Duodenal mucosa (tissue), 2 donors: ENCODE measurements around the gene GNAZ.

Experiments
- H3K27ac ChIP-seq: one replicate; pipeline ENCODE4 v1.7.0; 2013; ENCODE audit warnings: low read depth, low read length
- H3K27me3 ChIP-seq, 2 donors: one replicate each; pipeline ENCODE4 v1.7.0; 2013; ENCODE audit warnings: low read length in 2 of 2, control low read depth in 1 of 2; ENCODE audit not compliant: insufficient read depth in 2 of 2, control insufficient read depth in 1 of 2
- H3K36me3 ChIP-seq, 2 donors: one replicate each; pipeline ENCODE4 v1.7.0; 2013; ENCODE audit warnings: low read length in 2 of 2, control low read depth in 1 of 2; ENCODE audit not compliant: insufficient read depth in 2 of 2, control insufficient read depth in 1 of 2
- H3K4me1 ChIP-seq, 2 donors: one replicate each; pipeline ENCODE4 v1.7.0; 2013; ENCODE audit warnings: low read length in 2 of 2, control low read depth in 1 of 2; ENCODE audit not compliant: insufficient read depth in 2 of 2, control insufficient read depth in 1 of 2
- H3K4me3 ChIP-seq, 2 donors: one replicate each; pipeline ENCODE4 v1.7.0; 2013; ENCODE audit warnings: low read length in 2 of 2, low read depth in 1 of 2
- H3K9ac ChIP-seq, 2 donors: one replicate each; pipeline ENCODE4 v1.7.0; 2013; ENCODE audit warnings: low read length in 2 of 2, low read depth in 1 of 2
- H3K9me3 ChIP-seq, 2 donors: one replicate each; pipeline ENCODE4 v1.7.0; 2013; ENCODE audit warnings: low read length in 2 of 2, control low read depth in 1 of 2; ENCODE audit not compliant: control insufficient read depth in 1 of 2

The GNAZ gene

DNA sequence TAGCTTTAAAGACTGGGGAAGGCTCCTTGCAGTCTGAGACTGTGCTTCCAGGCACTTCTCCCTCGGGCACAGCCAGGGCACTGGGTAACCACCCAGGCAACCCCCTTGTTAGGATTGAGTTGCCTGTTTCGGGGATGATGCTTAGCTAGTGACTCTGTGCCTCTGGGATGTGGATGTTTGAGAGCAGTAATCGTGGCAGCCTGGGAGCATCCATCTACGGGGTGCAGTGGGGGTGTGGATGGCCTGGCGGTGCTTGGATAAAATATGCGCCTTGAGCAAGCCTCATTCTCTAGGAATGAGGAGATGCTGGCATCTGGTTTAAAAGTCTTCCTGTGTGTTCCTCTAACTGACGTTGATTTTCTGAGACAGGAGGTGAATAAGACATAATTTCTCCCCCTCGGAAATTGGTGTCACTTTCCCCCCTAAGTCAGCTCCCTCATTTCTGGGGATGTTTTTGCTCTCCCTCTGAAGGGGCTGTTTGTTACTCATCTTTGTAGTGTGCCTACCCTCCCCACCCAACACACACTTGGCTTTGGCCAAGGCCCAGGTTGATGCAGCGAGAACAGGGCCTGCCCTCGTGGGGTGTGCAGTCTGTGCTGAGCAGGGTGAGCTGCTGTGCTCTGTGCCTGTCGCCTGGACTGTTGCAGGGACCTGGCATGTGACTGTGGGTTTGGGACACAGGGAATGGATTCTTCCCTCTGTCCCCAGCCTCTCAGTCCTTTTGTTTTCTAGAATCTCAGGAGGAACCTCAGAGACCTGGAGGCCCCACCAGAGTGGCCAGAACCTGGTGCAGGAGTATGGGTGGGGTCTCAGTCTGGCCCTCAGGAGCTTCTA, 2.0 kb downstream of the GNAZ start:
- Histone ChIP-seq H3K36me3 (no peaks in the 10 kb centered on the region), H3K27ac (no peak overlapping the region), H3K4me1 (peaks cover 4 to 9% of the 10 kb centered on the region in 2 donors), H3K9me3 (no peaks in the 10 kb centered on the region), H3K4me3 (no peak overlapping the region), H3K27me3 (peaks cover 9 to 24% of the 10 kb centered on the region in 2 donors), H3K9ac (no peak overlapping the region)

DNA sequence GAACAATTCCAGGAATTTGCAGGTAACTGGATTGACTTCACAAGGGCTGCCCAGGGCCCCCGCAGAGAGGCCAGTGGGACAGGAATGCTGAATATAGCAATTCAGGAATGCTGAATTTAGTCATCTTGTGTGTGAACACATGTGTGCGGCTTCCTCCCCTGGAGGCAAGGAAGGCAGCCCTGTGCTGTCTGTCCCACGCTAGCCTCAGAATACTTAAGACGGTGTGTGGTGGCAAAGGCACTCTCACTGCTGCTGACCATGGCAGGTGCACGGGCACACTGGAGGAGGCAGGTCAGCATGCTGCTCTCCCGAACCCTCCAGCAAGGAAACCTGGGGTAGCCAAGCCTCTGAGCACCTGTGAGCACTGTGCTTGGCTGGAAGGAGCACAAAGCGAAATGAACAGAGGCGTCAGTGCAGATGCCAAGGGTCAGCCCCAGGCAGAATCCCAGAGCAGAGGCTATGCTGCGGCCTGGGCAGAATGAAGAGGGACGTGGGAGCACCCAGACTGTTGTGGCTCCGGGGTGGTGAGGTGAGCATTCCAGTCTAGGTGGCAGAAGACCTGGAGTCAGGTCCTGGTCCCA, 2.7 kb downstream of the GNAZ start:
- Histone ChIP-seq H3K36me3 (no peaks in the 10 kb centered on the region), H3K4me1 (peaks cover 9 to 11% of the 10 kb centered on the region in 2 donors), H3K9ac (no peak overlapping the region), H3K4me3 (no peak overlapping the region), H3K9me3 (no peaks in the 10 kb centered on the region), H3K27me3 (peaks cover 9 to 24% of the 10 kb centered on the region in 2 donors), H3K27ac (no peak overlapping the region)

DNA sequence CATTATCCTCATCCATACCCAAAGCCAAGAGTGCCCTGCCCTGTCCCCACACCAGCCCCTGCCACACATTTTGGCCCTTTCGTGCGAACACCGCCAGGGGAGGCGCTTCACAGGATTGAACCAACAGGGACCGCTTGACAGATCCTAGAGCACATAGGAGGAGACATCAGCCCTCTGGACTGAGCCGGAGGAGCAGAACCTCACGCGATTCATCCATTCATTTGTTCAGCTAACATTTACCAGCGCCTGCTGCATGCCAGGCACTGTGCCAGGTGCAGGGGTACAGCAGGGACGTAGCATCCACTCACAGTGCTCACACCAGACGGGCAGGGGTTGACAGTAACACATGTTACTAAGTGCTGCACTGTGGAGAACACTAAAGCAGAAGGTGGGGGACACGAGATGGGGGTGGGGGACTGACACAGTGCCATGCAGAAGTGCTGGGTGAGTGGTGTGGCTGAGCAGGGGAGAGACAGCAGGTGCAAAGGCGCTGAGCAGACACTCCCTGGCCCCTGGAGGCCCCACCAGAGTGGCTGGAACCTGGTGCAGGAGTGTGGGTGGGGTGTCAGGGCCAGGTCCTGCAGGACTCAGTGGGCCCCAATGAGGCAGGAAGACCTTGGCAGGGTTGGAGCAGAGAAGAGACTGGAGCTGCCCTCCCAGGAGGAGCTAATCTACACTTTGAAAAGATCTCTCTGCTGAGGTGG, 3.4 kb downstream of the GNAZ start:
- H3K36me3 ChIP-seq: no peaks in the 10 kb centered on the region
- peaks cover 11% of the 10 kb centered on the region in 2 donors for H3K4me1 ChIP-seq
- peaks cover 9 to 18% of the 10 kb centered on the region in 2 donors for H3K27me3 ChIP-seq

DNA sequence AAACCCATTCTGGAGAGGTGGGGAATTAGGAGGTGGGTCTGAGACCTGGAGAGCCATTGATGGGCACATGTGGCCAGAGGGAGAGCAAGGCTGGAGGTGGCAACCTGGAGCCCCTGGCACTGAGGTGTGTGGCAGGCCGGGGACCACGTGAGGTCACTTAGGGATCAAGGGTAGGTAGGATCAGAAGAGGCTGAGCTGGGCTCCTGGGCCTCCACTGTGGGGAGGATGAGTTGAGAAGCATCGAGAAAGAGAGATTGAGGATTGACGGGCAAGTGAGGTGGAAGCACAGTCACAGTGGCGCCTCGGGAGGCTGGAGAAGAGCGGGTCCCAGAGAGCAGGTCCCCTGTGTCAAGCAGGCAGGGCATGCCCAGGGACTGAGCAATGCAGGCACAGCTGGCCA, 4.1 kb downstream of the GNAZ start:
- Histone ChIP-seq H3K27me3 (peaks cover 9 to 14% of the 10 kb centered on the region in 2 donors), H3K9me3 (no peaks in the 10 kb centered on the region), H3K9ac (no peak overlapping the region), H3K36me3 (no peaks in the 10 kb centered on the region), H3K4me1 (peaks cover 9 to 15% of the 10 kb centered on the region in 2 donors), H3K27ac (no peak overlapping the region), H3K4me3 (no peak overlapping the region)

More for the DNA sequence above, 3.4 kb downstream of the GNAZ start:
- Histone ChIP-seq H3K4me3 (no peak overlapping the region), H3K9me3 (no peaks in the 10 kb centered on the region), H3K9ac (no peak overlapping the region), H3K27ac (no peak overlapping the region)

DNA sequence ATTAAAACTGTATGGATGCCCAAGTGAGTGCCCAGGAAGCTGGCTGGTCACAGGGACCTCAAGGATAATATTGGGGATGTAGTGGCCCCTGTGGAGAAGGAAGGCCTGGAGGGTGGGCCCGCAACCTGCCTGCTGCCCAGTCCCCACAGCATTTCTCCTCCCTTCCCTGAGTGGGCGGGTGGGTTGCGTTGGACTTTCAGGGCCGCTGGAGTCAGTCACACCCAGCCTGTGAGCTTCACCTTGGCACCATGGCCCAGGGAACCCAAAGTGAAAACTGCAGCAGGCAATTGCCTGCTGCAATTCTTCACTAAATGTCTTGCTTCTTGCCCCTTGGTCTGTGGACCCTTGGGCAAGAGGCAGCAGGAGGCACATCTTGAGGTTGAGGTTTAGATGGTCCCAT, 4.7 kb downstream of the GNAZ start:
- H3K4me3 ChIP-seq: no peak overlapping the region
- H3K27ac ChIP-seq: no peak overlapping the region
- H3K4me1 ChIP-seq: peaks cover 5 to 15% of the 10 kb centered on the region in 2 donors
- no peak overlapping the region for H3K9ac ChIP-seq
- no peaks in the 10 kb centered on the region for H3K36me3 ChIP-seq
- H3K27me3 ChIP-seq: peaks cover 9 to 14% of the 10 kb centered on the region in 2 donors
- no peaks in the 10 kb centered on the region for H3K9me3 ChIP-seq

DNA sequence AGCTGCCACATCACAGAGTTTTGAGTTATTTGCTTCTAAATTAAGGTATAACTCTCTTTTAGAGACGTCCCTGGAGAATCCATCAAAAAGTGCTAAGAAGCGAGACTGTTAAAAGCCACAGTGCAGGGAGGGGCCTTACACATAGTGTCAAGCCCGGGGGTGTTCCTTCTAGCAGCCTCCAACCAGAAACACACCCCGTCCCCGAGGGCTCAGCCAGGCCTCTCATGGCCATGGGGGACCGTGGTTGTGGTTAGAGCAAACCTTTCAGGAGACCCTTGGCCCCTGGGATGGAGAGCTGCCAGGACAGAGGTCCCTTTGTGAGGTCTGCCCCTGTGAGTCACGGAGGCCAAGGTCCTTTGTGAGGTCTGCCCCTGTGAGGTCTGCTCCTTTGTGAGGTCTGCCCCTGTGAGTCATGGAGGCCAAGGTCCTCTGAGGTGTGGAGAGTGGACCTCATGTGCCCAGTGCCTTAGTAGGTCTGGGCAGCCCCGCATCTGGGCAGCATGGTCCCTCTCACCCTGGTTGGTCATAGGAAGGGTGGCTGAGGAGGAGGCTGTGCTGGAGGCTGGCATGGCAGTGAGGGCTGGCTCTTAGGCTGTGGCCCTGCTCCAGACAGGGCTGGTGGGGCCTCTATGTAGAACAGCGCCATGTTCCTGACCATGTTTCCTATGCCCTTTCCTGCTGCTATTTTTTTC, 5.4 kb downstream of the GNAZ start:
- Histone ChIP-seq H3K9ac (no peak overlapping the region), H3K27me3 (peaks cover 9 to 14% of the 10 kb centered on the region in 2 donors), H3K27ac (no peak overlapping the region), H3K4me3 (no peak overlapping the region), H3K9me3 (no peaks in the 10 kb centered on the region), H3K4me1 (peaks cover 5 to 15% of the 10 kb centered on the region in 2 donors), H3K36me3 (no peaks in the 10 kb centered on the region)

DNA sequence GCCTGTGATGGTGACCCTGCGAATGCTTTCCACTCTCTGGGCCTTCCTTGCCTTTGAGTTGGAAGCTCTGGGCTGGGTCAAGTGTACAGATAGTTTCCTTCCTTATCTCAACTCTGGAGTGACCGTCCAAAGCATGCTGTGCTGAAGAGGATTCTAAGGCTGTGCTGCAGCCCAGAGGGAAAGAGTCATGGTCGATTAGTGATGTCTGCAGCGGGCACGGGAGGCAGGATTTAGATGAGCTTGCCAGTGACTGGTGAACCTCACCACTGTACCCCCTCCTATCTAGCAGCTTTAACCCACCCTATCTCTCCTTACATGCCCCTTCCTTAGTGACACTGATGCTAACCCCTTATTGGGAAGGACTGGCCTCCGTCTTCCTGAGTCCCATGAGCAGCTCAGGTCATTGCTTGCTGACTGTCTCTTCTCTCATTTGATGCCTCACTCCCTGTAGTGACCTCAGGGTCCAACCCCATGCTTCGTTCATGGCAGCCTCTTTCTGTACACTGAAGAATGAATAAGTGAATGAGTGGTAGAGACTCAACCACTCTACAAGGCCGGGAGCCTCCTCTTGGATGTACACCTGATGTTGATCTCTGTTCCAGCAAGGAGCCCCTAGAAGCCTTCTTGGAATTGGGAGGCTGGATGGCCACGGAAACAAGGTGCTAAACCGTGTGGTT, 6.7 kb downstream of the GNAZ start:
- no peaks in the 10 kb centered on the region for H3K9me3 ChIP-seq
- H3K27ac ChIP-seq: no peak overlapping the region
- H3K36me3 ChIP-seq: no peaks in the 10 kb centered on the region
- H3K27me3 ChIP-seq: peaks cover 2 to 3% of the 10 kb centered on the region in 2 donors
- no peak overlapping the region for H3K4me3 ChIP-seq
- H3K4me1 ChIP-seq: peaks cover 5 to 15% of the 10 kb centered on the region in 2 donors
- no peak overlapping the region for H3K9ac ChIP-seq

DNA sequence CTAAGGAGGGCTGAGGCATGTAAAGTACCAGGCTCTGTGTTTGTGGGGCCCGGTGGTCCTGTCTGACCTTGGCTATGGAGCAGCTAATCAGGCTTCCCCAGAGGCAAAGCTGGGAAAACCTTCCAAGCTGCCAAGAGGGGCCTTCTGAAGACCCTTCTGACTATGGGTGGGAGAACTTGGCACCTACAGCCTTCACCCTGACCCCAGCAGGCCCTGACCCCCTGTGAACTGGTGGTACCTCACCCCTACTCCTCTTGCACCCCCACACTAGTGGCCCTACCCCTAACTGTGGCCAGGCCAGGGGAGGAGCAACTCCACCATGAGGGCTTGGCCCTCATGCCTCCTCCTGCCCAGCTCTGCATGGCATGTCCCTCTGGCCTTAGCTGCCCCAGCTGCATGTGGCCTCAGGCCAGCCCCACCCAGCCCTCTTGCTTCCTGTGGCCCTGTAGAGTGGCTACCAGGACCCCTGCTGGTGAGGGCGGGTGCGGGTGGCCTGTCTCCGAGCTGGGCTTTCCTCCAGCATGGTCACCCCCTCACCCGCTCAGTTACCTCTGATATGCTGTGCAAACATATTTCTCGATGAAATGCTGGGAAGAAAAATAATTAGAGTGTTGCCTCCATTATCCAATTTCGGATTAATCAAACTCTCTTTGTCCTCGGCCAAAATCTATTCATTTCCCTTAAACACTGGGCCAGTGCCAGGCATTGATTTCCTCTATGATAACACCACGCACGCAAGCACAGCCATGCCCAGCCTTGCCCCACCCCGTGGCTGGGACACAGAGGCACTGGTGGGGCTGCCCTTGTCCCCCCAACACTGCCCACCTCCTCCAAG, 7.5 kb downstream of the GNAZ start:
- Histone ChIP-seq H3K36me3 (no peaks in the 10 kb centered on the region), H3K27ac (no peak overlapping the region), H3K27me3 (peaks cover 0 to 3% of the 10 kb centered on the region in 2 donors), H3K9ac (no peak overlapping the region), H3K9me3 (no peaks in the 10 kb centered on the region), H3K4me3 (no peak overlapping the region), H3K4me1 (peaks cover 5 to 15% of the 10 kb centered on the region in 2 donors)

DNA sequence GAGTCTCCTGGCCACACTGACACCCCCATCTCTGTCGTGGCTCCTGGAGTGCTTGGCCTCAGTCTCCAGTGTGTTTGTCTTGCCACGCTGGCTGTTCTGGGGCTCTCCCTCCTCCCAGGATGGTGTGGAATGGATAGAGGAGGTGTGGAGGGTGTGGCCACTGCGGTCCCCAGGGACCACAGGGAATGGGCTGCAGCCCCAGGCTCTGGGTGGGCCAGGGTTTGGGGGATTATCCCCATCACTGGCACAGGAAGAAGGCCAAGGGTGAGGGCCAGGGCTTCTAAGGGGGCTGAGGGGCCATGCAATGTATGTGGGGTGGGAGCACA, 8.1 kb downstream of the GNAZ start:
- no peaks in the 10 kb centered on the region for H3K9me3 ChIP-seq
- H3K4me3 ChIP-seq: no peak overlapping the region
- no peak overlapping the region for H3K9ac ChIP-seq
- H3K4me1 ChIP-seq: peaks cover 5 to 15% of the 10 kb centered on the region in 2 donors
- no peak overlapping the region for H3K27ac ChIP-seq
- H3K27me3 ChIP-seq: peaks cover 0 to 3% of the 10 kb centered on the region in 2 donors
- H3K36me3 ChIP-seq: no peaks in the 10 kb centered on the region
